HL-60 (cell line): ENCODE measurements around the gene MALT1.
A peak's percentile ranks its signal among the peaks of the same experiment; 100 is the strongest.

Experiments used
- DNase-seq, 2 experiments: peaks; one replicate each; pipeline ENCODE4 v3.0.0-alpha.2; 2010 to 2020; ENCODE audit warnings: low read depth in 1 of 2, low spot score in 1 of 2
- H3K27ac ChIP-seq: fragments of 250-450 bp; sonication (Bioruptor Pico); replicated peaks from 2 replicates; pipeline ENCODE4 v1.5.1; 2020; ENCODE audit warnings: mild to moderate bottlenecking, moderate library complexity
- H3K27me3 ChIP-seq: fragments of 250-450 bp; sonication (Bioruptor Pico); 2 replicates; pipeline ENCODE4 v1.5.1; 2021; ENCODE audit warnings: mild to moderate bottlenecking, moderate library complexity; ENCODE audit not compliant: insufficient read depth, poor library complexity, severe bottlenecking
- H3K4me3 ChIP-seq: replicated peaks from 2 replicates; pipeline ENCODE4 v1.5.1; 2011; ENCODE audit warnings: mild to moderate bottlenecking, control low read depth, low read length; ENCODE audit not compliant: insufficient read depth
- CTCF ChIP-seq: IDR thresholded peaks from one replicate; pipeline ENCODE4 v1.5.1; 2011; ENCODE audit warnings: low read length, control low read depth, inconsistent platforms; ENCODE audit not compliant: insufficient read depth
- GABPA ChIP-seq: IDR thresholded peaks from 2 replicates; pipeline ENCODE4 v1.6.1; 2012; ENCODE audit warnings: low read depth
- POLR2AphosphoS5 ChIP-seq: IDR thresholded peaks from 2 replicates; pipeline ENCODE4 v1.6.1; 2012; ENCODE audit warnings: low read depth
- REST ChIP-seq: IDR thresholded peaks from 2 replicates; pipeline ENCODE4 v1.6.1; 2012; ENCODE audit warnings: low read depth; ENCODE audit not compliant: insufficient replicate concordance
- SPI1 ChIP-seq: IDR thresholded peaks from 2 replicates; pipeline ENCODE4 v1.6.1; 2012; ENCODE audit warnings: low read depth, mild to moderate bottlenecking, borderline replicate concordance

The MALT1 gene

GRCh38 chr18:58635891-58636290, 35.4 kb upstream of the MALT1 start:
- DNase-seq, result no peak
- Histone ChIP-seq H3K27ac (no peak overlapping the region), H3K4me3 (no peak overlapping the region), H3K27me3 (no peaks in the 10 kb centered on the region)
- no peak for TF ChIP-seq CTCF
- TF ChIP-seq REST, result no peak
- no peak for TF ChIP-seq SPI1
- no peak for TF ChIP-seq POLR2AphosphoS5
- TF ChIP-seq GABPA, result no peak

- TF ChIP-seq REST, result no peak
- TF ChIP-seq SPI1, result no peak
- no peak for TF ChIP-seq POLR2AphosphoS5
- no peak overlapping the region for H3K4me3 ChIP-seq
- no peak overlapping the region for H3K27ac ChIP-seq
- no peak for DNase-seq
- no peaks in the 10 kb centered on the region for H3K27me3 ChIP-seq
Observed at GRCh38 chr18:58637197-58637596, 34.1 kb upstream of the MALT1 start.

GRCh38 chr18:58637946-58638345, 33.3 kb upstream of the MALT1 start:
- Histone ChIP-seq H3K27me3 (no peaks in the 10 kb centered on the region), H3K4me3 (no peak overlapping the region), H3K27ac (no peak overlapping the region)
- TF ChIP-seq CTCF (no peak), POLR2AphosphoS5 (no peak), GABPA (no peak), SPI1 (no peak), REST (no peak)
- no peak for DNase-seq

- no peak overlapping the region for H3K4me3 ChIP-seq
- H3K27me3 ChIP-seq, result no peaks in the 10 kb centered on the region
- DNase-seq, result peak in 1 of 2 experiments; percentile 34
- TF ChIP-seq CTCF, result no peak
- peak; percentile 89 for TF ChIP-seq SPI1
- no peak overlapping the region for H3K27ac ChIP-seq
Observed at GRCh38 chr18:58638441-58638840, 32.8 kb upstream of the MALT1 start.
